ENCODE results near the gene ADGRD1.

- TF ChIP-seq POLR2A (IDR thresholded peaks at IDR 0.05) (no peak), CTCF (IDR thresholded peaks at IDR 0.05) (no peak), POLR2AphosphoS5 (IDR thresholded peaks at IDR 0.05; ENCODE audit: insufficient read depth in 1 of 2, low read depth in 1 of 2) (no peak)
Measured at GRCh38 chr12:131049549-131050339, 96.0 kb downstream of the ADGRD1 start.

Data from vagina (tissue), 2 donors.